Ovary (tissue), 9 donors: ENCODE results near the gene BRPF1. TPM values are rescaled to one million over a fixed set of nuclear protein-coding genes. Genes with fewer than 3 reads are reported as not detected.

Experiments used
- DNase-seq, 5 donors: peaks; one replicate each; pipeline ENCODE4 v3.0.0-alpha.2; 2019 to 2020
- H3K27ac ChIP-seq, 2 donors: fragments of 200-600 bp; one replicate each; pipeline versions ENCODE4 v1.5.1 to v1.8.0; 2019 to 2022
- H3K27me3 ChIP-seq: fragments of 200-600 bp; one replicate; pipeline ENCODE4 v1.8.0; 2022
- H3K36me3 ChIP-seq: fragments of 200-600 bp; sonication (generic); one replicate; pipeline ENCODE4 v1.5.1; 2019
- H3K4me1 ChIP-seq: one replicate; pipeline ENCODE4 v1.8.1; 2013; ENCODE audit warnings: mild to moderate bottlenecking, moderate library complexity; ENCODE audit not compliant: insufficient read depth
- H3K4me3 ChIP-seq: fragments of 200-600 bp; sonication (generic); one replicate; pipeline ENCODE4 v1.5.1; 2017
- H3K9me3 ChIP-seq, 2 donors: fragments of 200-600 bp in 1 of 2; sonication (generic) in 1 of 2; one replicate each; pipeline versions ENCODE4 v1.5.1 to v1.8.1; 2013 to 2019; ENCODE audit warnings: mild to moderate bottlenecking in 1 of 2, moderate library complexity in 1 of 2
- EP300 ChIP-seq: sonication (generic); formaldehyde crosslinking; IDR thresholded peaks from one replicate; pipeline ENCODE4 v1.6.1; 2017; ENCODE audit warnings: antibody characterized with exemption
- POLR2A ChIP-seq: fragments of 450-650 bp; IDR thresholded peaks from one replicate; pipeline ENCODE4 v1.6.1; 2017; ENCODE audit warnings: antibody characterized with exemption, mild to moderate bottlenecking, moderate library complexity
- WGBS, 3 donors: extraction: QIAGEN DNeasy Blood & Tissue Kit in 1 of 3; methylation state at CpG; one replicate each; pipeline versions ENCODE4 v1.1.5 to v1.1.7; 2013 to 2017; 5-methylcytosine and 5-hydroxymethylcytosine counted together
- intact Hi-C, 4 donors: fragments of 100-400 bp; cut with DNase I; formaldehyde crosslinking; loops; one replicate each; pipeline versions ENCODE4 v1.11.0 to v1.15.1; 2022 to 2023
- polyA plus RNA-seq, 2 donors: library from polyadenylated mRNA; stranded (reverse); fragments of 200-250 nt in 1 of 2; fragments of 350-450 nt in 1 of 2; fragmentation: Illumina TruSeq in 1 of 2; extraction: RNeasy Lipid Tissue Mini Kit (QIAGEN cat#74804) in 1 of 2; gene quantifications; one replicate each; pipeline ENCODE4 v1.2.3, GENCODE V29; 2013 to 2014
- total RNA-seq, 7 donors: library from RNA; depleted of rRNA in 2 of 7; stranded (reverse); fragments of >200 nt in 2 of 7; fragmentation: NEBNext Ultra II Directional in 3 of 7; extraction: Animal tissue kit (Norgen Biotek cat#: 25700) in 3 of 7; gene quantifications; one replicate each; pipeline versions ENCODE4 v1.1.0 to v1.2.4, GENCODE V29; 2016 to 2023
- TF ChIP-seq, protein P1 (sequence below), 3 donors: fragments of 450-650 bp in 2 of 3; fragments of 200-600 bp in 1 of 3; IDR thresholded peaks; one replicate each; pipeline versions ENCODE4 v1.5.1 to v1.8.0; 2016 to 2022; ENCODE audit warnings: antibody characterized with exemption in 3 of 3, mild to moderate bottlenecking in 1 of 3
- donor health status: DM: no; HTN: no; CAD: no; lungs with moderate emphysema.
- donor health status: DM: no; HTN: no; CAD: no.
- donor health status: Bipolar disorder and iron deficiency.
- donor health status: DM: yes; HTN: yes; CAD: no.
- donor health status: DM: no; HTN: no; CAD: no.
- donor health status: DM: yes; HTN: yes; CAD: no.

BRPF1 gene
- total and polyA plus RNA-seq, 9 donors = 7.2 to 26.4 (median 16.7) TPM

DNA sequence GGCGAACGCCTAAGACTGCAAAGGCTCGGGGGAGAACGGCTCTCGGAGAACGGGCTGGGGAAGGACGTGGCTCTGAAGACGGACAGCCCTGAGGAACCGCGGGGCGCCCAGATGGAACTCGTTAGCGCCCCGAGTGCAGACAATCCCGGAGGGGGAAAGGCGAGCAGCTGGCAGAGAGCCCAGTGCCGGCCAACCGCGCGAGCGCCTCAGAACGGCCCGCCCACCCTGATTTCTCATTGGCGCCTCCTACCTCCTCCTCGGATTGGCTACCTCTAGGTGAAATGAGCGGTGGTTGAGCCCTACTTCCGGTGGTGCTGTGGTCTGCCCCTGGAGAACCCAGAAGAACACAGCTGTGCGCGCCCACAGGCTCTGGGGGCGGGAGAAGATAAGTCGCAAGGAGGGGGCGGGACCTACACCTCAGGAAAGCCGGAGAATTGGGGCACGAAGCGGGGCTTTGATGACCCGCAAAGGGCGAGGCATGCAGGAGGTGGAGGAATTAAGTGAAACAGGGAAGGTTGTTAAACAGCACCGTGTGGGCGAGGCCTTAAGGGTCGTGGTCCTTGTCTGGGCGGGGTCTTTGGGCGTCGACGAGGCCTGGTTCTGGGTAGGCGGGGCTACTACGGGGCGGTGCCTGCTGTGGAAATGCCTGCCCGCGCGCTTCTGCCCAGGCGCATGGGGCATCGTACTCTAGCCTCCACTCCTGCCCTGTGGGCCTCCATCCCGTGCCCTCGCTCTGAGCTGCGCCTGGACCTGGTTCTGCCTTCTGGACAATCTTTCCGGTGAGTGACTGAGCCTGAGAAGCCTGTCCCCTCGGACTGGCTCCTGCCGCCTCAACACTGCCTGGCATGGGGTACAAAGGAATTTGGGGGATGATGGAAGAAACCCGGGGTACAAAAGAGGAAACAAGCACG is 18.4 kb downstream of the BRPF1 start, which contains the start of gene OGG1:
TSS of gene OGG1 (plus strand) at position 308 of the 911 bp plus-strand sequence. CDS start at position 643, 335 bp downstream.
- H3K9me3 ChIP-seq = no peaks in the 10 kb centered on the region
- no peaks in the 10 kb centered on the region for H3K27me3 ChIP-seq
- WGBS, 3 donors = 0 to 1% (median 0%) methylated on average over 52 to 60 of the region's 60 CpGs
- intact Hi-C loops = loop anchor here in 1 of 4 donors (2.0 kb wide), 1 partner anchor 19 kb away; the partner anchor contains the start of gene BRPF1
- H3K27ac ChIP-seq = peak within 1 kb of the TSS; percentile 35 to 83
- TF ChIP-seq, protein P1, sequence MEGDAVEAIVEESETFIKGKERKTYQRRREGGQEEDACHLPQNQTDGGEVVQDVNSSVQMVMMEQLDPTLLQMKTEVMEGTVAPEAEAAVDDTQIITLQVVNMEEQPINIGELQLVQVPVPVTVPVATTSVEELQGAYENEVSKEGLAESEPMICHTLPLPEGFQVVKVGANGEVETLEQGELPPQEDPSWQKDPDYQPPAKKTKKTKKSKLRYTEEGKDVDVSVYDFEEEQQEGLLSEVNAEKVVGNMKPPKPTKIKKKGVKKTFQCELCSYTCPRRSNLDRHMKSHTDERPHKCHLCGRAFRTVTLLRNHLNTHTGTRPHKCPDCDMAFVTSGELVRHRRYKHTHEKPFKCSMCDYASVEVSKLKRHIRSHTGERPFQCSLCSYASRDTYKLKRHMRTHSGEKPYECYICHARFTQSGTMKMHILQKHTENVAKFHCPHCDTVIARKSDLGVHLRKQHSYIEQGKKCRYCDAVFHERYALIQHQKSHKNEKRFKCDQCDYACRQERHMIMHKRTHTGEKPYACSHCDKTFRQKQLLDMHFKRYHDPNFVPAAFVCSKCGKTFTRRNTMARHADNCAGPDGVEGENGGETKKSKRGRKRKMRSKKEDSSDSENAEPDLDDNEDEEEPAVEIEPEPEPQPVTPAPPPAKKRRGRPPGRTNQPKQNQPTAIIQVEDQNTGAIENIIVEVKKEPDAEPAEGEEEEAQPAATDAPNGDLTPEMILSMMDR (IDR thresholded peaks at IDR 0.05) = no peak
- peak; percentile 16 for TF ChIP-seq POLR2A
- peak; percentile 98 to 99 (median 98) for DNase-seq
- peak within 1 kb of the TSS; percentile 54 for H3K4me3 ChIP-seq
- H3K4me1 ChIP-seq = peaks cover 10% of the 10 kb centered on the region
- no peaks in the 10 kb centered on the region for H3K36me3 ChIP-seq

DNA sequence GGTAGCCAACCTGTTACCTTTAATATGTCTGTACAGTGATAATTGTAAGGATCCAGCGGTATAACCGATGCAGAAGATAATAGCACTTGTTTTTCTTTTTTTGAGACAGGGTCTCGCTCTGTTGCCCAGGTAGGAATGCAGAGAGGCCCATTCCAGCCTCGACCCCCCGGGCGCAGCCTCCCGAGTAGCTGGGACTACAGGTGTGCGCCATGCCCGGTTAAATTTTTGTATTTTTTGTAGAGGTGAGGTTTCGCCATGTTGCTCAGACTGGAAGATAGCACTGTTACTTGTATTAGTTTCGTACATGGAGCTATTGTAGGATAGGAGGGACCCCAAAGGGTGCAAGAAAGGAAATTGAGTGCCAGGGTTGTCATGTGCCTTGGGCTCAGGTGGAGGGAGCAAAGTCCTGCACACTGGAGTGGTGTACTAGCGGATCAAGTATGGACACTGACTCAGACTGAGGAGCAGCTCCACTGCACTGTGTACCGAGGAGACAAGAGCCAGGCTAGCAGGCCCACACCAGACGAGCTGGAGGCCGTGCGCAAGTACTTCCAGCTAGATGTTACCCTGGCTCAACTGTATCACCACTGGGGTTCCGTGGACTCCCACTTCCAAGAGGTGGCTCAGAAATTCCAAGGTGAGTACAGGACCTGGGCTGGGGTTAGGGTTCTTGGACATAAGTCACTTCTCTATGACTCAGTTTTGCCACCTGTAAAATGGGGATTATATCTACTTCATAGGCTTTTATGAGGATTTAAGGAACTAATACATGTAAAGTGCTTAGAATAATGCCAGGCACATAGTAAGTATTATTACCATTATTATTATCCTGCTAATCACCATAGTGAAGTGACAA is 19.2 kb downstream of the BRPF1 start:
- WGBS, 3 donors = 24 to 28% (median 26%) methylated on average over 17 of the region's 17 CpGs
- H3K4me1 ChIP-seq = peaks cover 10% of the 10 kb centered on the region
- intact Hi-C loops = loop anchor here in 1 of 4 donors (2.0 kb wide), 1 partner anchor 20 kb away; the partner anchor contains the start of gene BRPF1
- H3K4me3 ChIP-seq = peak overlapping the region; percentile 54
- H3K27ac ChIP-seq = peak overlapping the region; percentile 35 to 83
- no peaks in the 10 kb centered on the region for H3K27me3 ChIP-seq
- H3K9me3 ChIP-seq = no peaks in the 10 kb centered on the region
- DNase-seq = no peak
- TF ChIP-seq POLR2A (no peak), EP300 (no peak)
- TF ChIP-seq, protein P1 (IDR thresholded peaks at IDR 0.05) = no peak
- H3K36me3 ChIP-seq = no peaks in the 10 kb centered on the region

DNA sequence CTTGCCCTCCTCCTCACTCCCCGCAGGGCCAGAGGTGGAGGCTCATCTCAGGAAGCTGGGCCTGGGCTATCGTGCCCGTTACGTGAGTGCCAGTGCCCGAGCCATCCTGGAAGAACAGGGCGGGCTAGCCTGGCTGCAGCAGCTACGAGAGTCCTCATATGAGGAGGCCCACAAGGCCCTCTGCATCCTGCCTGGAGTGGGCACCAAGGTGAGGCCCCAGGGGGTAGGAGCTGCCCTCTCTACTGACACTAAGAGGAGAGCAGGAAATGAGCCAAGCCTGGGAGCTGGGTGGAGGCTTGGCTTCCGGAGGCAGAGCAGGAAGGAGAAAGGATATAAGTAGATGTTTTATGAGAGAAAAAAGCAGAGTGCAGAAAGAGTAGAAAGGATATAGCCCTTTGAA is 23.1 kb downstream of the BRPF1 start:
- Histone ChIP-seq H3K27me3 (no peaks in the 10 kb centered on the region), H3K4me3 (no peak overlapping the region), H3K36me3 (no peaks in the 10 kb centered on the region), H3K27ac (no peak overlapping the region), H3K9me3 (no peaks in the 10 kb centered on the region), H3K4me1 (peaks cover 8% of the 10 kb centered on the region)
- WGBS, 3 donors = 73 to 79% (median 78%) methylated on average over 8 of the region's 8 CpGs
- DNase-seq = no peak
- TF ChIP-seq, protein P1 (IDR thresholded peaks at IDR 0.05) = no peak
- no peak for TF ChIP-seq POLR2A
- no peak for TF ChIP-seq EP300
- intact Hi-C loops = no loop called here

DNA sequence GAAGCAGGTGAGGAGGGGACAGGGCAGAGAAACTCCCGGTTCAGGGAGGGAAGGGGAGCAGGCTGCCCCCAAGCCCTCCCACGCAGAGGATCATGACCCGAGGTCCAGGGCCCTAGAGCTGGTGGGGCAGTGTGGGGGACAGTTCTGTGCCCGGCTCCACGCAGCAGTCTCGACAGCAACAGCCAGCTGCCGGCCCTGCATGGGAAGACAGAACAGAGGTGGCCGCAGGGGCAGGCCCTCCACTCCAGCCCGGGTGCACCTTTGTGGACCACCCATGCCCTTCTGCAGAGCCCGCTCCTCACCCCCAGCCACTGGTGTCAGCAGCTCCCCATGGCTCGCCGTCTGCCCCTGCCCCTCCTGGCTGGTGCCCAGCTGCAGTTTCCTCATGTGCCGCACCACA is 25.9 kb downstream of the BRPF1 start:
- intact Hi-C loops = no loop called here
- DNase-seq = no peak
- Histone ChIP-seq H3K9me3 (no peaks in the 10 kb centered on the region), H3K4me3 (no peak overlapping the region), H3K27me3 (no peaks in the 10 kb centered on the region), H3K4me1 (no peaks in the 10 kb centered on the region), H3K27ac (no peak overlapping the region), H3K36me3 (no peaks in the 10 kb centered on the region)
- 76 to 81% (median 79%) methylated on average over 13 of the region's 13 CpGs for WGBS, 3 donors
- TF ChIP-seq, protein P1 (IDR thresholded peaks at IDR 0.05) = no peak
- no peak for TF ChIP-seq EP300
- TF ChIP-seq POLR2A = no peak
